ENCODE results near the gene TPPP3. TPM values are rescaled to one million over a fixed set of nuclear protein-coding genes. Genes with fewer than 3 reads are reported as not detected.
"Not testable (repeated sequence)": the region's sequence is repeated elsewhere in the genome, so short reads cannot be mapped to it uniquely, and the experiment has no call there.

Gene TPPP3
- total RNA-seq, 4 donors from 2014 or later = 5.7 to 13.6 (median 9.9) TPM

DNA sequence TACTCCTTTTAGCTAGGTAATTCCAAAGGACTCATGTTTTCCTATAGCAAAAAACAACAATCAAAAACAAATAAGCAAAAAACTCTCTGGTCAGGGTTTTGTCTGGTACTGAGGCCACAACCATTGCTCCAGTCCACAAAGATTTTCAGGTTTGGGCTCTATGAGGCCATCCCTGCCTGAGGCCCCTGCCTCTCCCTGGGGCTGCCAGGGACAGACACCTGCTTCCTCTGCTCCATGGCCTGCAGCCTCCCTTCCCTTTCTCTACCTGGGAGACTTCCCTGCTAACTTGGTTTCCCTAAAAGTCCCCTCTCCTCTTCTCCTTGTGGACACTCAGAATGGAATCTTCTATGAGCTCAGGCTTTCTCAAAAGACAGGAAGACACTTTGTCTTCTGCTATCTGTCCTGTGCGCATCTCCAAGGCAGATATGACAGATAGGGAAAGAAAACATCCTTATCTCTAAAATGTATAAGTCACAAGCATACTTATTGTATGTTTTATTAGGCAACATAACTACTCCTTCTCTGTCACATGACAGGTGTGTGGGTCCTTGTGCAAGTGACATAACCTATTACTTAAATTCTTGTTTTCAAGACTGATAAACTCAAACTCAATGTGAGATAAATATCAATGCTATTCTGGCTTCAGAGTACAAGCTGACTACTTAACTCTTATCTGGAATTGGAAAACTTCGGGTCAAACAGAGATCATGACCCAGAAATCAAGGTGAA is 24.2 kb upstream of the TPPP3 start:
- WGBS, 2 donors = 89 to 94% methylated on average over 2 of the region's 2 CpGs
- no peaks in the 10 kb centered on the region for H3K36me3 ChIP-seq
- no peaks in the 10 kb centered on the region for H3K27me3 ChIP-seq
- no peak for DNase-seq (ENCODE audit: low spot score in 2 of 2)
- H3K9me3 ChIP-seq = no peaks in the 10 kb centered on the region
- TF ChIP-seq EP300 (IDR thresholded peaks at IDR 0.05) (no peak), CTCF (IDR thresholded peaks at IDR 0.05) (no peak), POLR2A (IDR thresholded peaks at IDR 0.05) (no peak)
- no peak overlapping the region for H3K4me3 ChIP-seq
- peaks cover 0 to 27% (median 9%) of the 10 kb centered on the region in 4 donors for H3K4me1 ChIP-seq
- H3K27ac ChIP-seq = no peak overlapping the region

- no peaks in the 10 kb centered on the region for H3K27me3 ChIP-seq
- TF ChIP-seq CTCF (IDR thresholded peaks at IDR 0.05) = peak; percentile 58 to 83 (median 64)
- peak in 1 of 2 donors; percentile 54 for TF ChIP-seq EP300 (IDR thresholded peaks at IDR 0.05)
- TF ChIP-seq POLR2A (IDR thresholded peaks at IDR 0.05) = peak in 1 of 2 donors; percentile 24
- WGBS, 2 donors = 0 to 1% methylated on average over 33 to 62 of the region's 73 CpGs
- H3K27ac ChIP-seq = peak within 1 kb of the TSS; percentile 49 to 92 (median 83)
- peak within 1 kb of the TSS; percentile 61 to 92 (median 77) for H3K4me3 ChIP-seq
- H3K36me3 ChIP-seq = no peaks in the 10 kb centered on the region
- H3K4me1 ChIP-seq = peaks cover 0 to 27% (median 9%) of the 10 kb centered on the region in 4 donors
- no peak for DNase-seq (ENCODE audit: low spot score in 2 of 2)
- H3K9me3 ChIP-seq = no peaks in the 10 kb centered on the region
Measured at GRCh38 chr16:67415872-67416793, 22.8 kb upstream of the TPPP3 start, which contains the start of gene ZDHHC1. TSS of gene ZDHHC1 (minus strand) at chr16:67416477. CDS start at chr16:67407775, 8,702 bp downstream.

DNA sequence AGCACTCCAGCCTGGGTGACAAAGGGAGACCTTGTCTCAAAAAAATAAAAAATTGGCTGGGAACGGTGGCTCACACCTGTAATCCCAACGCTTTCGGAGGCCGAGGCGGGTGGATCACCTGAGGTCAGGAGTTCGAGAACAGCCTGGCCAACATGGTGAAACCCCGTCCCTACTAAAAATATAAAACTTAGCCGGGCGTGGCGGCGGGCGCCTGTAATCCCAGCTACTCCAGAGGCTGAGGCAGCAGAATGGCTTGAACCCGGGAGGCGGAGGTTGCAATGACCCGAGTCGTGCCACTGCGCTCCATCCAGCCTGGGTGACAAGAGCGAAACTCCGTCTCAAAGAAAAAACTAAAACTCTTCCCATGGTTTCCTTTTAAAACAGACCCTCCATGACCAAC is 22.1 kb upstream of the TPPP3 start:
- peak overlapping the region; percentile 61 to 92 (median 77) for H3K4me3 ChIP-seq
- not testable (repeated sequence) for H3K9me3 ChIP-seq; H3K36me3 ChIP-seq; DNase-seq (ENCODE audit: low spot score in 2 of 2); H3K27me3 ChIP-seq
- 86% methylated on average over 19 of the region's 19 CpGs for WGBS, 2 donors
- peaks cover 0 to 27% (median 9%) of the 10 kb centered on the region in 4 donors for H3K4me1 ChIP-seq
- H3K27ac ChIP-seq = peak overlapping the region in 3 of 4 donors; percentile 80 to 92 (median 86)

DNA sequence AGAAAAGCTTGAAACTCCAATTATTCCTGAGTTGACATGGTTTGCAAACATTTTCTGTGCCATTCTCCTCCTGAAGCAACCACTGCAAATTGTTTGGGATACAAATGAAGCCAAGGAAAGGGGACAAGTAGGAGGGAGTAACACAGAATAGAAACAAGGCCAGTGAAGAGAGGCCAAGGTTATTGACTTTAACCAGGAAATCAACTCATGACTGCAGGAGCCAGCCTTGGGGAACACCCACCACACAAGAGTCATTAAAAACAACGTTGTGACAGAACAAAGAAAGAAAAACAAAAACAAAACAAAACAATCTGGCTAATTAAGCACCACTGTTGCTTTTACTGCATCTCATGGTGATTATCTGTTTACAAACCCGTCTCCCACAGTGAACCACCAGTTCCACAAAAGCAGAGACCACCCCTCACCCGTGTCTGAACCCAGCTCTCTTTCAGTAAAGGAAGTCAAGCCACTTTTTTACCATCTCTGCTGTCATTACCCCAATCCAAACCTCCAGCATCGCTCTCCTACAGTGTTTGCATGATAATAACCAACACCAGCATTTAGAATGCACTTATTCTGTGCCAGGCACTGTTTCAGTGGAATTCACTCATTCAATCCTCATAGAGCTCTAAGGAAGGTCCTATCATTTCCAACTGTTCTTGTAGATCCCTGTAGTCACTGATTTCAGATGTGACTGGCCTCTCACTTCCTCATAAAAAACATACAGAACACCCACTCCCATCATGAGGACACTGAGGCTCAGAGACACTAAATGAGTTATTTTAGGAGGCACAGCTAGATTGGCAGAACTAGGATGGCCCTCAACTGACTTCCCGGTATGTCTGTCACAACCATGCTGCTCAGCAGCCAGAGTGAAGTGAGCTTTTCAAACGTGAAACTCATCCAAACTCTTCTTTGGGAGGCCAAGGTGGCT is 20.9 kb upstream of the TPPP3 start:
- H3K9me3 ChIP-seq = no peaks in the 10 kb centered on the region
- H3K4me1 ChIP-seq = peaks cover 0 to 27% (median 9%) of the 10 kb centered on the region in 4 donors
- H3K27ac ChIP-seq = peak overlapping the region in 1 of 4 donors; percentile 57
- DNase-seq (ENCODE audit: low spot score in 2 of 2) = no peak
- 51 to 52% methylated on average over 6 of the region's 6 CpGs for WGBS, 2 donors
- H3K4me3 ChIP-seq = no peak overlapping the region
- H3K36me3 ChIP-seq = no peaks in the 10 kb centered on the region
- H3K27me3 ChIP-seq = no peaks in the 10 kb centered on the region
- TF ChIP-seq EP300 (IDR thresholded peaks at IDR 0.05) (no peak), CTCF (IDR thresholded peaks at IDR 0.05) (no peak), POLR2A (IDR thresholded peaks at IDR 0.05) (no peak)

- H3K4me3 ChIP-seq = no peak overlapping the region
- no peaks in the 10 kb centered on the region for H3K36me3 ChIP-seq
- peaks cover 0 to 32% (median 9%) of the 10 kb centered on the region in 4 donors for H3K4me1 ChIP-seq
- H3K27me3 ChIP-seq = no peaks in the 10 kb centered on the region
- TF ChIP-seq CTCF (IDR thresholded peaks at IDR 0.05) (no peak), EP300 (IDR thresholded peaks at IDR 0.05) (no peak), POLR2A (IDR thresholded peaks at IDR 0.05) (no peak)
- 24 to 29% methylated on average over 2 of the region's 2 CpGs for WGBS, 2 donors
- no peak for DNase-seq (ENCODE audit: low spot score in 2 of 2)
- H3K27ac ChIP-seq = no peak overlapping the region
- H3K9me3 ChIP-seq = no peaks in the 10 kb centered on the region
Measured at GRCh38 chr16:67412294-67412693, 19.0 kb upstream of the TPPP3 start.
